Trophoblast cell (in vitro differentiated cells and primary cell): ENCODE results near the gene RPL14.

Experiments used
- DNase-seq, 2 donors: peaks; one replicate each; pipeline ENCODE4 v3.0.0-alpha.2; 2016
- H2AFZ ChIP-seq: 2 replicates; pipeline ENCODE4 v1.6.1; 2013; ENCODE audit warnings: low read length, moderate library complexity, mild to moderate bottlenecking; ENCODE audit not compliant: insufficient read depth, poor library complexity
- H2AK5ac ChIP-seq: 2 replicates; pipeline ENCODE4 v1.6.1; 2013; ENCODE audit warnings: mild to moderate bottlenecking, low read length
- H2BK120ac ChIP-seq: 2 replicates; pipeline ENCODE4 v1.6.1; 2013; ENCODE audit warnings: low read length, mild to moderate bottlenecking, moderate library complexity; ENCODE audit not compliant: insufficient read depth, poor library complexity
- H2BK12ac ChIP-seq: 2 replicates; pipeline ENCODE4 v1.6.1; 2013; ENCODE audit warnings: mild to moderate bottlenecking, low read length, moderate library complexity
- H2BK5ac ChIP-seq: 2 replicates; pipeline ENCODE4 v1.6.1; 2013; ENCODE audit warnings: low read length, low read depth, moderate library complexity, mild to moderate bottlenecking; ENCODE audit not compliant: poor library complexity
- H3K14ac ChIP-seq: 2 replicates; pipeline ENCODE4 v1.6.1; 2013; ENCODE audit warnings: mild to moderate bottlenecking, low read length
- H3K18ac ChIP-seq: 2 replicates; pipeline ENCODE4 v1.6.1; 2013; ENCODE audit warnings: mild to moderate bottlenecking, low read length
- H3K23ac ChIP-seq: 2 replicates; pipeline ENCODE4 v1.6.1; 2013; ENCODE audit warnings: low read length
- H3K27ac ChIP-seq: 2 replicates; pipeline ENCODE4 v1.5.1; 2013; ENCODE audit warnings: low read depth, mild to moderate bottlenecking, inconsistent platforms, low read length, moderate library complexity
- H3K27me3 ChIP-seq: 2 replicates; pipeline ENCODE4 v1.6.1; 2013; ENCODE audit warnings: inconsistent platforms, mild to moderate bottlenecking, low read length, moderate library complexity; ENCODE audit not compliant: insufficient read depth
- H3K36me3 ChIP-seq, 2 experiments: 1 replicate in 1 of 2; 2 replicates in 1 of 2; pipeline ENCODE4 v1.6.1; 2013; ENCODE audit warnings: low read length in 2 of 2, mild to moderate bottlenecking in 2 of 2, moderate library complexity in 1 of 2; ENCODE audit not compliant: insufficient read depth in 2 of 2, control insufficient read depth in 1 of 2
- H3K4ac ChIP-seq: 2 replicates; pipeline ENCODE4 v1.6.1; 2013; ENCODE audit warnings: low read depth, mild to moderate bottlenecking, low read length, moderate library complexity
- H3K4me1 ChIP-seq, 2 experiments: 1 replicate in 1 of 2; 2 replicates in 1 of 2; pipeline ENCODE4 v1.6.1; 2013; ENCODE audit warnings: low read length in 2 of 2, mild to moderate bottlenecking in 2 of 2, moderate library complexity in 1 of 2; ENCODE audit not compliant: insufficient read depth in 2 of 2, control insufficient read depth in 1 of 2
- H3K4me2 ChIP-seq: 2 replicates; pipeline ENCODE4 v1.6.1; 2013; ENCODE audit warnings: inconsistent platforms, mild to moderate bottlenecking, low read length, moderate library complexity
- H3K4me3 ChIP-seq: 2 replicates; pipeline ENCODE4 v1.5.1; 2013; ENCODE audit warnings: mild to moderate bottlenecking, low read depth, low read length, inconsistent platforms
- H3K79me1 ChIP-seq: one replicate; pipeline ENCODE4 v1.6.1; 2013; ENCODE audit warnings: low read length
- H3K79me2 ChIP-seq: 2 replicates; pipeline ENCODE4 v1.6.1; 2013; ENCODE audit warnings: low read length, mild to moderate bottlenecking; ENCODE audit not compliant: control insufficient read depth, insufficient read depth, poor library complexity
- H3K9ac ChIP-seq: 2 replicates; pipeline ENCODE4 v1.6.1; 2013; ENCODE audit warnings: mild to moderate bottlenecking, low read length
- H3K9me3 ChIP-seq: 2 replicates; pipeline ENCODE4 v1.6.1; 2013; ENCODE audit warnings: low read depth, mild to moderate bottlenecking, control low read depth, inconsistent platforms, low read length; ENCODE audit not compliant: insufficient read depth
- H4K12ac ChIP-seq: 2 replicates; pipeline ENCODE4 v1.6.1; 2013; ENCODE audit warnings: low read depth, mild to moderate bottlenecking, low read length, moderate library complexity
- H4K8ac ChIP-seq: 2 replicates; pipeline ENCODE4 v1.6.1; 2013; ENCODE audit warnings: low read depth, mild to moderate bottlenecking, low read length, moderate library complexity
- H4K91ac ChIP-seq: one replicate; pipeline ENCODE4 v1.6.1; 2013; ENCODE audit warnings: low read depth, mild to moderate bottlenecking, low read length, moderate library complexity
- WGBS: extraction: QIAGEN DNeasy Blood & Tissue Kit; methylation state at CpG from one replicate; pipeline ENCODE4 v1.1.7; 2013; ENCODE audit warnings: missing lambda C conversion rate; ENCODE audit not compliant: insufficient read length, insufficient coverage; ENCODE audit errors: extremely low coverage; 5-methylcytosine and 5-hydroxymethylcytosine counted together

RPL14 gene

GRCh38 chr3:40465111-40465407, 7.9 kb downstream of the RPL14 start:
- no peak overlapping the region for H3K14ac ChIP-seq
- no peak overlapping the region for H3K18ac ChIP-seq
- no peak overlapping the region for H2AFZ ChIP-seq
- H3K79me1 ChIP-seq: no peaks in the 10 kb centered on the region
- no peaks in the 10 kb centered on the region for H3K4me1 ChIP-seq
- H2BK12ac ChIP-seq: no peak overlapping the region
- H3K27me3 ChIP-seq: no peaks in the 10 kb centered on the region
- H2AK5ac ChIP-seq: no peak overlapping the region
- no peak overlapping the region for H3K4ac ChIP-seq
- no peaks in the 10 kb centered on the region for H3K9me3 ChIP-seq
- no peak overlapping the region for H4K8ac ChIP-seq
- no peak overlapping the region for H3K9ac ChIP-seq
- no peak overlapping the region for H2BK120ac ChIP-seq
- no peak overlapping the region for H4K12ac ChIP-seq
- DNase-seq: no peak
- H4K91ac ChIP-seq: no peak overlapping the region
- H2BK5ac ChIP-seq: no peak overlapping the region
- H3K36me3 ChIP-seq: peaks cover 25% of the 10 kb centered on the region in 2 experiments
- no peak overlapping the region for H3K27ac ChIP-seq
- 100% methylated on average over 1 of the region's 4 CpGs for WGBS
- no peak overlapping the region for H3K4me3 ChIP-seq
- no peak overlapping the region for H3K4me2 ChIP-seq
- no peak overlapping the region for H3K23ac ChIP-seq
- H3K79me2 ChIP-seq: no peaks in the 10 kb centered on the region

- no peak overlapping the region for H4K91ac ChIP-seq
- no peaks in the 10 kb centered on the region for H3K27me3 ChIP-seq
- H3K36me3 ChIP-seq: peaks cover 21 to 22% of the 10 kb centered on the region in 2 experiments
- no peak overlapping the region for H3K14ac ChIP-seq
- H3K79me2 ChIP-seq: no peaks in the 10 kb centered on the region
- no peak overlapping the region for H2BK5ac ChIP-seq
- peak overlapping the region; percentile 49 for H3K23ac ChIP-seq
- no peaks in the 10 kb centered on the region for H3K4me1 ChIP-seq
- no CpG with 5 or more reads among the region's 2 CpGs for WGBS
- no peak for DNase-seq
- no peaks in the 10 kb centered on the region for H3K9me3 ChIP-seq
- no peak overlapping the region for H3K9ac ChIP-seq
- no peak overlapping the region for H2AK5ac ChIP-seq
- H3K4ac ChIP-seq: no peak overlapping the region
- no peak overlapping the region for H3K18ac ChIP-seq
- no peak overlapping the region for H4K12ac ChIP-seq
- no peak overlapping the region for H3K4me2 ChIP-seq
- H3K27ac ChIP-seq: no peak overlapping the region
- H3K4me3 ChIP-seq: no peak overlapping the region
- H4K8ac ChIP-seq: no peak overlapping the region
- H2BK12ac ChIP-seq: no peak overlapping the region
- H2AFZ ChIP-seq: no peak overlapping the region
- H2BK120ac ChIP-seq: no peak overlapping the region
- H3K79me1 ChIP-seq: no peaks in the 10 kb centered on the region
These were observed 8.3 kb downstream of the RPL14 start for GRCh38 chr3:40465456-40465855.

GRCh38 chr3:40468018-40468417, 10.9 kb downstream of the RPL14 start:
- no peak overlapping the region for H3K27ac ChIP-seq
- no peak overlapping the region for H4K8ac ChIP-seq
- H3K18ac ChIP-seq: no peak overlapping the region
- no peaks in the 10 kb centered on the region for H3K27me3 ChIP-seq
- H3K14ac ChIP-seq: no peak overlapping the region
- H2AFZ ChIP-seq: no peak overlapping the region
- H3K36me3 ChIP-seq: peaks cover 6% of the 10 kb centered on the region in 2 experiments
- H3K9me3 ChIP-seq: no peaks in the 10 kb centered on the region
- H3K9ac ChIP-seq: no peak overlapping the region
- H2BK5ac ChIP-seq: no peak overlapping the region
- no peak overlapping the region for H2BK120ac ChIP-seq
- no peak overlapping the region for H3K23ac ChIP-seq
- H3K4me3 ChIP-seq: no peak overlapping the region
- H3K4me1 ChIP-seq: no peaks in the 10 kb centered on the region
- no peak overlapping the region for H4K12ac ChIP-seq
- no peak overlapping the region for H2AK5ac ChIP-seq
- H3K4me2 ChIP-seq: no peak overlapping the region
- no peak for DNase-seq
- no CpG with 5 or more reads among the region's 4 CpGs for WGBS
- no peaks in the 10 kb centered on the region for H3K79me1 ChIP-seq
- no peak overlapping the region for H4K91ac ChIP-seq
- no peaks in the 10 kb centered on the region for H3K79me2 ChIP-seq
- H3K4ac ChIP-seq: no peak overlapping the region
- no peak overlapping the region for H2BK12ac ChIP-seq

GRCh38 chr3:40470701-40471100, 13.6 kb downstream of the RPL14 start:
- no peak overlapping the region for H2BK12ac ChIP-seq
- no peaks in the 10 kb centered on the region for H3K4me1 ChIP-seq
- H3K27me3 ChIP-seq: no peaks in the 10 kb centered on the region
- H2BK5ac ChIP-seq: no peak overlapping the region
- H4K8ac ChIP-seq: no peak overlapping the region
- no peak overlapping the region for H3K27ac ChIP-seq
- H3K4me3 ChIP-seq: no peak overlapping the region
- H3K4me2 ChIP-seq: no peak overlapping the region
- no peak overlapping the region for H2AFZ ChIP-seq
- no peak overlapping the region for H3K14ac ChIP-seq
- H3K36me3 ChIP-seq: no peaks in the 10 kb centered on the region
- no peaks in the 10 kb centered on the region for H3K9me3 ChIP-seq
- H4K91ac ChIP-seq: no peak overlapping the region
- no peak overlapping the region for H2AK5ac ChIP-seq
- no peaks in the 10 kb centered on the region for H3K79me1 ChIP-seq
- H3K23ac ChIP-seq: no peak overlapping the region
- no peak overlapping the region for H4K12ac ChIP-seq
- no peak overlapping the region for H3K18ac ChIP-seq
- H3K79me2 ChIP-seq: no peaks in the 10 kb centered on the region
- no CpG with 5 or more reads among the region's 4 CpGs for WGBS
- H3K4ac ChIP-seq: no peak overlapping the region
- no peak overlapping the region for H3K9ac ChIP-seq
- H2BK120ac ChIP-seq: no peak overlapping the region
- DNase-seq: no peak
